ENCODE results near the gene ZNF512B.

DNA sequence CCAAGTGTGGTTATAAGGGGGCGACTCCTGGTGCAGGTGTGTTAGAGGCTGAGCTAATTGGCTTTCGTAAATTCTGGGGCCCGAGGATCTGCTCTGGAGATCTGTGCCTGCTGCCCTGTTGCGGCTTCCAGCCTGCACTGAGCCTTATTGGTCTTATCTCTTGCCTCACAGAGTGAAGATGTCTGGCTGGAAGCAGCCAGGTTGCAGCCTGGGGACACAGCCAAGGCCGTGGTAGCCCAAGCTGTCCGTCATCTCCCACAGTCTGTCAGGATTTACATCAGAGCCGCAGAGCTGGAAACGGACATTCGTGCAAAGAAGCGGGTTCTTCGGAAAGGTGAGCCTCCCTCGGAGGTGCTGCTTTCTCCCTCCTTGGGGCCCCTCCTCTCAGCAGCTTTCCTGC is 31.2 kb upstream of the ZNF512B start:
- TF ChIP-seq, protein P1, sequence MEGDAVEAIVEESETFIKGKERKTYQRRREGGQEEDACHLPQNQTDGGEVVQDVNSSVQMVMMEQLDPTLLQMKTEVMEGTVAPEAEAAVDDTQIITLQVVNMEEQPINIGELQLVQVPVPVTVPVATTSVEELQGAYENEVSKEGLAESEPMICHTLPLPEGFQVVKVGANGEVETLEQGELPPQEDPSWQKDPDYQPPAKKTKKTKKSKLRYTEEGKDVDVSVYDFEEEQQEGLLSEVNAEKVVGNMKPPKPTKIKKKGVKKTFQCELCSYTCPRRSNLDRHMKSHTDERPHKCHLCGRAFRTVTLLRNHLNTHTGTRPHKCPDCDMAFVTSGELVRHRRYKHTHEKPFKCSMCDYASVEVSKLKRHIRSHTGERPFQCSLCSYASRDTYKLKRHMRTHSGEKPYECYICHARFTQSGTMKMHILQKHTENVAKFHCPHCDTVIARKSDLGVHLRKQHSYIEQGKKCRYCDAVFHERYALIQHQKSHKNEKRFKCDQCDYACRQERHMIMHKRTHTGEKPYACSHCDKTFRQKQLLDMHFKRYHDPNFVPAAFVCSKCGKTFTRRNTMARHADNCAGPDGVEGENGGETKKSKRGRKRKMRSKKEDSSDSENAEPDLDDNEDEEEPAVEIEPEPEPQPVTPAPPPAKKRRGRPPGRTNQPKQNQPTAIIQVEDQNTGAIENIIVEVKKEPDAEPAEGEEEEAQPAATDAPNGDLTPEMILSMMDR (IDR thresholded peaks at IDR 0.05 in 4 of 5, conservative IDR thresholded peaks at IDR 0.05 in 1 of 5), result no peak
- no peak for TF ChIP-seq POLR2A (IDR thresholded peaks at IDR 0.05)
